HG03521 (cell line): ENCODE data around the gene TNKS2.

Experiments used
- ATAC-seq: cut with Tn5 transposase; IDR thresholded peaks from one replicate; pipeline ENCODE4 v1.9.1; 2021; ENCODE audit warnings: mild to moderate bottlenecking, moderate library complexity; ENCODE audit not compliant: unreplicated experiment

Gene TNKS2

GRCh38 chr10:91907914-91908336, 109.7 kb downstream of the TNKS2 start:
- ATAC-seq: peak; percentile 11

- ATAC-seq: peak; percentile 88
These were observed 110.3 kb downstream of the TNKS2 start for GRCh38 chr10:91908337-91909116.

GRCh38 chr10:91909117-91909677, 111.0 kb downstream of the TNKS2 start, which contains the start of gene FGFBP3:
Gene FGFBP3, minus strand, starts transcription at chr10:91909486. Its CDS starts 517 bp downstream, at chr10:91908969.
- no peak for ATAC-seq

GRCh38 chr10:91910467-91910866, 112.2 kb downstream of the TNKS2 start:
- ATAC-seq: no peak
